22Rv1 (cell line): ENCODE data around the gene OTUD7B.

Experiments
- ZFX ChIP-seq: fragments of 450-650 bp; IDR thresholded peaks from 2 replicates; pipeline ENCODE4 v1.6.1; 2017; ENCODE audit warnings: antibody characterized with exemption, borderline replicate concordance
- TF ChIP-seq, protein P1 (sequence below): fragments of 450-650 bp; IDR thresholded peaks from 2 replicates; pipeline ENCODE4 v1.5.1; 2017; ENCODE audit warnings: mild to moderate bottlenecking

DNA sequence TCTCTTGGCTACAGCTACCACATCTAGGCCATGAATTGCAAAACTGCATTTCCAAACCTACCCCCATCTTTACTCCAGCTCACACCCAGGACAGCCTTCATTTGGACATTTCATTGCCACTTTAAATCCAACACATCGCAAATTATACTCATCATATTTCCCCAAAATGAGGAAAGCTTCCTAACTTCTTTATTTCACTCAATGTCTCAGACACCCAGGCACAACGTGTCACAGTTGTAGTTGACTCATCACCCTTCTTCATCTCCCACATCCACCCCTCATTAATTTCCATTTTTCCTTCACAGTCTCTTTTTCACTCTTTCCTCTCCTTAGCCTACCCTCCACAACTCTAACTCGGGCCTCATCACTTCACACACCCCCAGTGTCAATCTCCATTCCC lies 6.7 kb downstream of the OTUD7B start:
- TF ChIP-seq, protein P1, sequence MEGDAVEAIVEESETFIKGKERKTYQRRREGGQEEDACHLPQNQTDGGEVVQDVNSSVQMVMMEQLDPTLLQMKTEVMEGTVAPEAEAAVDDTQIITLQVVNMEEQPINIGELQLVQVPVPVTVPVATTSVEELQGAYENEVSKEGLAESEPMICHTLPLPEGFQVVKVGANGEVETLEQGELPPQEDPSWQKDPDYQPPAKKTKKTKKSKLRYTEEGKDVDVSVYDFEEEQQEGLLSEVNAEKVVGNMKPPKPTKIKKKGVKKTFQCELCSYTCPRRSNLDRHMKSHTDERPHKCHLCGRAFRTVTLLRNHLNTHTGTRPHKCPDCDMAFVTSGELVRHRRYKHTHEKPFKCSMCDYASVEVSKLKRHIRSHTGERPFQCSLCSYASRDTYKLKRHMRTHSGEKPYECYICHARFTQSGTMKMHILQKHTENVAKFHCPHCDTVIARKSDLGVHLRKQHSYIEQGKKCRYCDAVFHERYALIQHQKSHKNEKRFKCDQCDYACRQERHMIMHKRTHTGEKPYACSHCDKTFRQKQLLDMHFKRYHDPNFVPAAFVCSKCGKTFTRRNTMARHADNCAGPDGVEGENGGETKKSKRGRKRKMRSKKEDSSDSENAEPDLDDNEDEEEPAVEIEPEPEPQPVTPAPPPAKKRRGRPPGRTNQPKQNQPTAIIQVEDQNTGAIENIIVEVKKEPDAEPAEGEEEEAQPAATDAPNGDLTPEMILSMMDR: no peak
- TF ChIP-seq ZFX: no peak
